CD4-positive, alpha-beta T cell treated with Interleukin-6 for 4 hours (primary cell): ENCODE results near the gene RAD21L1.
"Not testable (repeated sequence)": the region's sequence is repeated elsewhere in the genome, so short reads cannot be mapped to it uniquely, and the experiment has no call there.

Experiments used
- DNase-seq: peaks from one replicate; pipeline ENCODE4 v3.0.0-alpha.2; 2020; ENCODE audit warnings: mixed read lengths

RAD21L1 gene

DNA sequence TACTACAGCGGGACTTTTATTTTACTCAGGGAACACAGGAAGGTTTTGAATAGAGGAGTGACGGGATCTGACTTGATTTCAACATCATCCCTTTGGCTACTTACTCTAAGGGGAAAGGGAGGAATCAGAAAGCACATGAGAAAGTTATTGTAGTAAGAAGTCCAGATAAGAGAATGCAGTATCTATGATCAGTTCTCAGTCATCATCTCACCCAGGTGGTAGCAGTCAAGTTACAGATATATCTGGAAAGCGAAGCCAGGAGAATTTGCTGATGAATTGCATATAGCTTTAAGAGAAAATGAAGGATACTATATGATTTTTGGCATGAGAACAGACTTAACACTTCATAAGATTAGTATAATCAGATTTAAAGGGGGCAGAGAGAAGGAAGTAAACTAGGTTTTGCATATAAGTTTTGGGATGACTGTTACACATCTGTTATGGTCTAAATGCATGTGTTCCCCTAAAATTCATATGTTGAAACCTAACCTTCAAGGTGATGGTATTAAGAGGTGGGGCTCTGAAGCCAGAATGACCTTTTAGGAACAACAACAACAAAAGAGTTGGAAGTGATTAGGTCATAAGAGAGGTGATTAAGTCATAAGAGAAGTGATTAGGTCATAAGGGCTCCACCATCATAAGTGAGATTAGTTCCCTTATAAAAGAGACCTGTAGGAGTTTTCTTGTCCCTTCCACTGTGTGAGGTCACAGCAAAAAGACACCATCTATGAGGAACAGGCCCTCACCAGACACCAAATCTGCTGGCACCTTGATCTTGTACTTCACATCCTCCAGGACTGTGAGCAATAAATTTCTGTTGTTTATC lies 6.7 kb downstream of the RAD21L1 start:
- no peak for DNase-seq

DNA sequence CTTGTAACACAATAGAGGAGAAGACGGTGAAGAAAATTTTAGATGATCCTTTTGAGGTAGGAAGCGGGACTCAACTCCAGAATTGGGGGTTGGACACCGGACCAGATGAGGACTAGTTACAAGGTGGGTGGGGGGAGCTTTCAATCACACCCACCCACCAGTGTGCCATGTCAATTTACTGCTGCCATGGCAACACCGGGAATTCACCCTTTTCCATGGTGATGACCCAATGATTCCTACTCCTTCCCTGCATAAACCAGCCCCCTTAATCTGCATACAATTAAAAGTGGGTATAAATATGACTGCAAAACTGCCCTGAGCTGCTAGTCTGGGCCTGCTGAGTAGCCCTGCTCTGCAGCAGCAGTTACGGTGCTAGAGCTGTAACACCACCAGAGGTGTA lies 14.7 kb downstream of the RAD21L1 start:
- no peak for DNase-seq

GRCh38 chr20:1241456-1241855 lies 15.6 kb downstream of the RAD21L1 start:
- no peak for DNase-seq

DNA sequence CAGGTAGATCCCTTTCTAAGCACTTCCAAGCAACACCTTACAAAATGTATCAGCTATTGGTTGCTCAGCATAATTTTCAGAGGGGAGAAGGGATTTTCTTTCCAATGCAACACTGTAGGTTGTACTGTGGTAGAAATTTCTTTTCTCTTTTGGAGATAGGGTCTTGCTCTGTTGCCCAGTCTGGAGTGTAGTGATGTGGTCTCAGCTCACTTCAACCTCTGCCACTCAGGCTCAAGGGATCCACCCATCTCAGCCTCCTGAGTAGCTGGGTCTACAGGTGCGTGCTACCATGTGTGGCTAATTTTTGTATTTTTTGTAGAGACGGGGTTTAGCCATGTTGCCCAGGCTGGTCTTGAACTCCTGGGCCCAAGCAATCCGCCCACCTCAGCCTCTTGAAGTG lies 16.3 kb downstream of the RAD21L1 start:
- no peak for DNase-seq

GRCh38 chr20:1242530-1242929 lies 16.7 kb downstream of the RAD21L1 start:
- no peak for DNase-seq

DNA sequence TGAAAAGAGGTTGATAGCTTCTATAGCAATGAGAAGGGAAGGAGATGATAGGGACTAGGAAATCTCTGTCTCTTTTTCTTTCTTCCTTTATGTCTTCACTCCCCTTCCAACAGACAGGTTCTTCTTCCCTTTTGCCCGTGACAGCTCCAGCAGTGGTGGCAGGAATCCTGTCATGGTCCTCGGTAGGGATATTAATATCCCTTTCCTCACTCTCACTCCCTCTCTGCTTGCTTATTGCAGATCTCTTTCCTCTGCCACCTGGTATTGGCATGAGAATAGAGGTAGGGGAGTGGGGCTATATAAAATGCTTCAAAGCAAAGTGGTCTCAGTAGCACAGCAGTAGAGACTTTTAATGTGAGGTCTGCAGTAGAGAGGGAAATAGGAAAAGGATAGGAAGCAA lies 19.7 kb downstream of the RAD21L1 start:
- no peak for DNase-seq

- no peak for DNase-seq
Observed at GRCh38 chr20:1247689-1248088, 21.8 kb downstream of the RAD21L1 start.

- DNase-seq: not testable (repeated sequence)
Observed at GRCh38 chr20:1250282-1250681, 24.4 kb downstream of the RAD21L1 start.

DNA sequence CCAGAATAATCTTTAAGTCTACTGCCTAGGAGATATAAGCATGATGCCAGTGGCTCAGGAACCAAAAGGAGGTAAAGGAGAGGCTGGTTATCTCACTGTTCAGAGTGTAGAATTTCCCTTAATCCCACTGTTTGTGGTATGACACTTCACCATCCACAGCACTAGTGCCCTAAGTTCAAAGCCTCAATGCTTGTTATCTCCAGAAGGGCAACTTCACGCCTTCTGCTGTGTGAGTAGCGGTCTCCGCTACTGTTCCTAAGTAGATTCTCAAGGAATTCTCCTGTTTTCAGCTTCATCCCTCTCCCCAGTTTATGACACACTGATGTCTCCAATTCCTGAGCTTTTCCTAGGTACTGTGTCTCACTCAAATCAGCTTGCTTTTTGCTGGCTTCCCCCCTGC lies 26.6 kb downstream of the RAD21L1 start:
- DNase-seq: no peak

GRCh38 chr20:1254254-1254653 lies 28.4 kb downstream of the RAD21L1 start:
- DNase-seq: no peak

DNA sequence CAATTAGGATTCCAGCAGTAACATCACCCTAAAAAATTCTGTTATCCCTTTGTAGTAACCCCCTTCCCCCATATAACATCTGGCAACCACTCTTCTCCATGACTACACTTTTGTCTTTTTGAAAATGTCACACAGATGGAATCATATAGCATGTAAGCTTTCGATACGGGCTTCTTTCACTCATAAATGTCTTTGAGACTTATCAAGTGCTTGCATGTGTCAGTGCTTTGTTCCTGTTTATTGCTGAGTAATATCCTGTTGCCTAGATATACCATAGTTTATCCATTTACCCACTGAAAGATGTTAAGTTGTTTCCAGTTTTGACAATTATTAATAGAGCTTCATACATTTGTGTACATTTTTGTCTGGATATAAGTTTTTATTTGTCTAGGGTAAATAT lies 29.8 kb downstream of the RAD21L1 start:
- no peak for DNase-seq

DNA sequence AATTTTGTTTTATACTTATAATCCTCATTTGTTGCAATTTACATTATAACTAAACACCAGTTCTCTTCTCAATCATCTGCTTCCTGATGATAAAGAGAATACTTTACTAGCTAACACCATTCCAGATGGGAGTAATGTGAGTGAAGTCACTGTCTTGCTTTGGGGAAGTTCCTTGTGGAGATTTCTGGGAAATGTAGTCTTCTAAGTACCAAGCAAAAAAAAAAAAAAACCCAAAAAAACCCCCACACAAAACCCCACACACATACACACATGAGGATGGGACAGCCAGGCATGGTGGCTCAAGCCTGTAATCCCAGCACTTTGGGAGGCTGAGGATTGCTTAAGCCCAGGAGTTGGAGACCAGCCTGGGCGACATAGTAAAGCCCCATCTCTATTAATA lies 38.0 kb downstream of the RAD21L1 start:
- DNase-seq: no peak

- DNase-seq: no peak
Observed at GRCh38 chr20:1264727-1265126, 38.9 kb downstream of the RAD21L1 start.

DNA sequence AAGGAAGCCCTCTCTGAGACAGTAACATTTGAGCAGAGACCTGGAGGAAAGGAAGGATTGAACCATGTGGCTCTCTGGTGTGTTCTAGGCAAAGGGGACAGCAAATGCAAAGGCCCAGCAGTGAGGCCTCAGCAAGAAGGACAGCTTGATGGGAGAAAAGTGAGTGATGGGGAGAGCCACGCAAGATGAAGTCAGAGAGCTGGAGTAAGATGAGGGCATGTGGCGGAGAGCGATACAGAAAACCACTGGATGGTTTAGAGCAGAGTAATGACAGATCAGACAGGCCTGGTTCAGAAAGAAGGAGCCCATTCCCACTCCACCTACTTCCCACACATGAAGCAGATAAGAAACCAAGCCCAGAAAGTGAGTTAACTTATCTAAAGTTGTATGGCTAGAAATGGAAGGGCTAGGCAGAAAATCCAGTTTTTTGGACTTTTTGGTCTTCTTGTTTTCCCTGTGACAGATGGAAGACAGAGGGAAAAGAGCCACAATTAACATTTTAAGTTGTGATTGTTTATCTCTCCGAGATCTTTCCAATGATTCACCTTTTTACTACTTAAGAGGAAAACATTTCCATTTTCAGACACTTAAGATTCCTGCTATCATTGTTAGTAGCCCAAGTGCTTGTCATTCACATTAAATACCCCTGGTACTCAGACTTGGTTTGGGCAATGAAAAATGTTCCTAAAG lies 39.5 kb downstream of the RAD21L1 start:
- DNase-seq: peak; percentile 13

- no peak for DNase-seq
Observed at GRCh38 chr20:1265916-1266166, 40.0 kb downstream of the RAD21L1 start.

DNA sequence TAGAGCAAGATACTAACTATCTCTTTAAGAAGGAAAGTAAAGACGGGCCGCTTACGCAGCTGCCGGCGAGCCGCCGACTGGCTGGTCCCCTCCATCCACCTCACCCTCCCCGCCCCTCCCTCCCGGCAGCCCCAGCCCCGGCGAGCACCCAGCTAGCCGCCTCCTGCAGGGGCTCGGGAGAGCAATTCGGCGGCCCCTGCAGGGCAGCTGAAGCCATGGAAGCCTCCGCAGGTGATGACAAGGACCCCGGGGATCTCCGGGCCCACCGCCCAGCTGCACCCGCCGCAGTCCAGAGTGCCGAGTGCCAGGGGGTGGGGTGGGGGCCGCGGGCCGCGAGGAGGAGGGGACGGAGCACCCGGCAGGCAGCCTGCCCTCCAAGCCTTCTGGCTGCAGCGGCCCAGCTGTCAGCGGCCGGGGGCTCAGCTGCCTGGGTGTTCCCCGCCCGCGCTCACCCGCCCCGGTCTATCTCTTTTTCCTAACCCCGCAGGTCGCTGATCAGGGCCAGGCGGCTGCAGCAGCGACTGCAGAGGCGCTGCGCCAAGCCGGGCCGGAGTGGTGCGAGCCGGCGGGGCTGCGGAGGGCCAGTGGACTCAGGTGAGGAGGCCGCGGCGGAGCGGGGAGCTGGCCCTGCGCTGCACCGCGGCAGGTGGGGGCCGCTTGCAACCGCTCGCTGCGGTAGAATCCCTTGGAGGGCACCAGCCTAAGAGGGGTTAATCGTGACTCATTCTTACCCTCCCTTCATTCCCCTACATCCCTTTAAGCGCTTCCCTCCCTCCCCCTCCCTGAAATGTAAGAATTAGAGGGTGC lies 40.5 kb downstream of the RAD21L1 start, which contains the start of gene SNPH:
Gene SNPH (plus strand): TSS at position 128 of the 807 bp plus-strand sequence. CDS start 29,946 bp downstream, outside the sequence.
- DNase-seq: peak; percentile 88

DNA sequence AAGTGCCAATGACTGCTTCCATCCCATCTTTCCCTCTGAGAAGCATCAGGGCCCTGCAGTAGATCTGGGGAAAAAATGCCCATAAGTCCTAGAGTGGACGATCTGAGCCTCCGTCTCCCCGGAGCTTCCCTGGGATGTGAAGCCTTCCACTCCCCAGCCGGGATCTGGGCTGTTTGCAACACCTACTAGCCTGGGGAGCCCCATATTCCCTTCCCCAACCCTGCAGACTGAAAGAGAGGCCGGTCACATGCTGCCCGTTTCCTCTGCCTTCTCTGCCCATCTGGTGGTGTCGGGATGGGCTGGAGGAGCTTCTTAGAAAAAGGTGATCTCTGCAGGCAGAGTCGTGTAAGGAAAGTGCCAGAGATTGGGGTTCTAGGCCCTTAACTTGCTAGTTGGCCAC lies 41.3 kb downstream of the RAD21L1 start:
- no peak for DNase-seq

DNA sequence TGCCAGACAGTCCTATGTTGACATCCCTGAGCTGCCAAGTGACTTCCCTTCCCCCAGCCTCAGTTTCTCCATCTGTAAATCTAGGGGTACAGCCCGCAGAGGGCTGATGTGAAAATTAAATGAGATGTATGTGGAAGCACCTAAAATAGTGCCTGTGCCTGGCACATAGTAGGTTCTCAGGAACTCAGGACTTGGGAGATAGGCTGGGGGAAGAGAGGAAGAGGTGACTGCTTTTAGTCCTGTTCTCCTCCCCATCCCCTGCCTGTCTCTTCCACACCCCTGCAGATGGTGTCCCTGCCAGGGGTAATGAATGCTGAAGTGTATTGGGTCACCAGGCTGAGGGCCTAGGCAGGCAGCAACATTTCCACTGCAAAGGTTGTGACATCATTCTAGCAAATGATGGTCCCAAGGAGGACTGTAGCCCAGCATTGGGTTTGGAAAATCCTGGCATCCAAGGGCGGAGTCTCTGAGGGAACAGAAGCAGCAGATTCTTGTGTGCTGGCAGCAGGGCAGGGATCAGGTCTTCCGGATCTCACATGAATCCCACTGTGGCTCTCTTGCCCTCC lies 42.0 kb downstream of the RAD21L1 start:
- no peak for DNase-seq

DNA sequence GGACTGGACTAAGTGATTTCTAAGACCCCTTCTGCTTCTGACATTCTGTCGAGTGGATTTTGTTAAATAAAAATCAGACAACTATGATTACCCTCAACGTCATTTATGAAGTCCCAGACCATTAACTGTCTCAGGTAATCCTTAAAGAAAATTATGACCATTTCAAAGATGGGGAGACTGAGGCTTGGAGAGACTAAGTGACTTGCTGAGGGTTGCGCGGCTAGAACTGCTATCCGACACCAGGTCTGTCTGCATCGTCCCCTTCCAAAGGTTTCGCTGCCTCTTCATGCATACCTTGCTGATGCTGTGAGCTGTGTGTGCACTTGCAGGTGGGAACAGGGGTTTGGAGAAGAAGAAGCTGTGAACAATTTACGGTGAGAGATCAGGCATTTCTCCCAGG lies 43.4 kb downstream of the RAD21L1 start:
- DNase-seq: no peak

GRCh38 chr20:1269850-1270249 lies 44.0 kb downstream of the RAD21L1 start:
- DNase-seq: no peak

- no peak for DNase-seq
Observed at GRCh38 chr20:1272368-1273100, 46.7 kb downstream of the RAD21L1 start.

DNA sequence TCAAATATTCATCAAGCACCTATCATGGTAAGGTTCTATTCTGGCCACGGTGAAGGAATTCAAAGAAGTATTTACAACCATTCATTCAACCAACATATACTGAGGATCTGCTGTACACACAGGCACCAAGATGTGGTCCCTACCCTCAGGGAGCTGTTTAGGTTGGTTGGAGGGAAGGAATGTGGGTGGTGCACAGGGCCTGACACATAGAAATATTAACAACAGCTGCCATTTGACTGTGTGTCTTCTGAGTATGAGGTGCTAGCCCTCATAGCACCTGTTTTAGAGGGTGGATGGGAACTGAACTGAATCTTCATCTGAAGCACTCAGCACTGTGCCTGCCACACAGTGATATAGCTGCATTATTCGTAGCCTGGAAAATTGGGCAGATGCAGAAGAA lies 47.5 kb downstream of the RAD21L1 start:
- no peak for DNase-seq
